Naive thymus-derived CD8-positive, alpha-beta T cell (primary cell): ENCODE data around the gene FAM209B. TPM values are rescaled to one million over a fixed set of nuclear protein-coding genes. Genes with fewer than 3 reads are reported as not detected.
"Not testable (repeated sequence)": the region's sequence is repeated elsewhere in the genome, so short reads cannot be mapped to it uniquely, and the experiment has no call there.

Experiments used
- ATAC-seq, 2 donors: fragments of 150-1000 bp; cut with Tn5 transposase in 1 of 2; sonication (Bioruptor Pico), chemical (Tn5 transposase) in 1 of 2; 1 replicate in 1 of 2; 2 replicates in 1 of 2; pipeline ENCODE4 v1.10.0; 2021; ENCODE audit warnings: mild to moderate bottlenecking in 2 of 2, moderate library complexity in 2 of 2
- POLR2A ChIA-PET: fragments of 350-600 bp; sonication (Branson Sonifier 250); formaldehyde crosslinking; loops from one replicate; lab custom pipeline; 2021; ENCODE audit warnings: antibody characterized with exemption; lab: Charles Lee
- DNase-seq, 10 donors: peaks; one replicate each; pipeline versions ENCODE4 v3.0.0 to v3.0.0-alpha.2; 2020 to 2022
- H3K27ac Mint-ChIP-seq, 10 donors: one replicate each; pipeline ENCODE4 v1.8.0; 2020 to 2022; ENCODE audit warnings: mild to moderate bottlenecking in 10 of 10, mixed read lengths in 10 of 10, moderate library complexity in 4 of 10, inconsistent platforms in 1 of 10
- H3K27me3 Mint-ChIP-seq, 5 donors: one replicate each; pipeline ENCODE4 v1.8.0; 2021 to 2022; ENCODE audit warnings: mixed read lengths in 5 of 5
- H3K36me3 Mint-ChIP-seq, 3 donors: one replicate each; pipeline ENCODE4 v1.8.0; 2020 to 2022; ENCODE audit warnings: mixed read lengths in 3 of 3, mild to moderate bottlenecking in 2 of 3, inconsistent platforms in 1 of 3
- H3K4me1 Mint-ChIP-seq, 4 donors: one replicate each; pipeline ENCODE4 v1.8.0; 2021 to 2022; ENCODE audit warnings: mixed read lengths in 4 of 4
- H3K4me3 Mint-ChIP-seq, 10 donors: one replicate each; pipeline ENCODE4 v1.8.0; 2020 to 2022; ENCODE audit warnings: mild to moderate bottlenecking in 10 of 10, mixed read lengths in 10 of 10, moderate library complexity in 6 of 10, inconsistent platforms in 1 of 10
- H3K9me3 Mint-ChIP-seq, 9 donors: one replicate each; pipeline ENCODE4 v1.8.0; 2020 to 2022; ENCODE audit warnings: mixed read lengths in 9 of 9, mild to moderate bottlenecking in 3 of 9, inconsistent platforms in 1 of 9, moderate library complexity in 1 of 9
- polyA plus RNA-seq, 3 donors: library from polyadenylated mRNA; unstranded; fragments of 300-500 nt; fragmentation: Illumina TruSeq; gene quantifications; one replicate each; pipeline ENCODE4 v1.2.3, GENCODE V29; 2021
- total RNA-seq, 8 experiments: library from RNA in 2 of 8; stranded (reverse) in 2 of 8; gene quantifications; one replicate each; pipeline ENCODE4 v1.2.3 and lab custom pipeline; 2021 to 2026

The FAM209B gene
- total RNA-seq (1 to 10 TPM; 4.4 to 5.2 TPM), polyA plus RNA-seq (1 to 10 TPM in 1 of 3 donors, not detected in 2; 1.7 TPM), total RNA-seq (lab: John Stamatoyannopoulos, UW) (0.67 to 2.1 (median 1.0) reads per million in 6 experiments)

- peaks cover 0 to 18% (median 9%) of the 10 kb centered on the region in 3 donors for H3K36me3 Mint-ChIP-seq
- H3K27ac Mint-ChIP-seq, H3K9me3 Mint-ChIP-seq, DNase-seq, H3K4me3 Mint-ChIP-seq, ATAC-seq, H3K27me3 Mint-ChIP-seq, H3K4me1 Mint-ChIP-seq: not testable (repeated sequence)
- POLR2A ChIA-PET = interaction anchor here (0.7 kb wide), 1 partner anchor 42 kb away, joined by 3 read pairs; no protein-coding TSS in a partner anchor
Observed at GRCh38 chr20:56532946-56533345, at the start of gene FAM209B. TSS of gene FAM209B (plus strand) at chr20:56533246. CDS start at chr20:56533342, 96 bp downstream.

- Mint-ChIP-seq H3K27ac (peak overlapping the region; percentile 82 to 94 (median 90)), H3K4me1 (peaks cover 30 to 58% (median 42%) of the 10 kb centered on the region in 4 donors)
Observed at GRCh38 chr20:56483970-56484369, 49.1 kb upstream of the FAM209B start.

GRCh38 chr20:56487216-56487615, 45.8 kb upstream of the FAM209B start:
- DNase-seq (no peak), ATAC-seq (no peak)
- Mint-ChIP-seq H3K36me3 (peaks cover 11 to 91% (median 22%) of the 10 kb centered on the region in 3 donors), H3K4me3 (no peak overlapping the region), H3K9me3 (no peaks in the 10 kb centered on the region), H3K27ac (peak overlapping the region in 2 of 10 donors; percentile 56 to 81), H3K4me1 (peaks cover 28 to 47% (median 32%) of the 10 kb centered on the region in 4 donors), H3K27me3 (no peaks in the 10 kb centered on the region)
- POLR2A ChIA-PET = no interaction called here

More at GRCh38 chr20:56483970-56484369, 49.1 kb upstream of the FAM209B start:
- Mint-ChIP-seq H3K4me3 (peak overlapping the region; percentile 63 to 88 (median 76)), H3K36me3 (peaks cover 18 to 94% (median 28%) of the 10 kb centered on the region in 3 donors), H3K9me3 (no peaks in the 10 kb centered on the region), H3K27me3 (no peaks in the 10 kb centered on the region)
- ATAC-seq (peak; percentile 63 to 80), DNase-seq (peak in 3 of 10 donors; percentile 3 to 38 (median 26))
- POLR2A ChIA-PET = interaction anchor here (0.7 kb wide), 1 partner anchor 24 kb away, joined by 3 read pairs; no protein-coding TSS in a partner anchor

- POLR2A ChIA-PET = no interaction called here
- no peak for DNase-seq
- H3K36me3 Mint-ChIP-seq = peaks cover 11 to 92% (median 22%) of the 10 kb centered on the region in 3 donors
- peak overlapping the region in 3 of 10 donors; percentile 24 to 81 (median 38) for H3K27ac Mint-ChIP-seq
- H3K27me3 Mint-ChIP-seq = no peaks in the 10 kb centered on the region
- no peak for ATAC-seq
- no peaks in the 10 kb centered on the region for H3K9me3 Mint-ChIP-seq
- no peak overlapping the region for H3K4me3 Mint-ChIP-seq
- peaks cover 18 to 37% (median 23%) of the 10 kb centered on the region in 4 donors for H3K4me1 Mint-ChIP-seq
Observed at GRCh38 chr20:56488566-56488965, 44.5 kb upstream of the FAM209B start.

GRCh38 chr20:56501116-56501515, 31.9 kb upstream of the FAM209B start:
- POLR2A ChIA-PET = no interaction called here
- H3K4me1 Mint-ChIP-seq = peaks cover 0 to 18% (median 8%) of the 10 kb centered on the region in 4 donors
- peaks cover 0 to 9% (median 0%) of the 10 kb centered on the region in 9 donors for H3K9me3 Mint-ChIP-seq
- no peaks in the 10 kb centered on the region for H3K27me3 Mint-ChIP-seq
- no peak overlapping the region for H3K27ac Mint-ChIP-seq
- no peak overlapping the region for H3K4me3 Mint-ChIP-seq
- H3K36me3 Mint-ChIP-seq = peaks cover 16 to 43% (median 24%) of the 10 kb centered on the region in 3 donors
- DNase-seq = no peak
- ATAC-seq = no peak

GRCh38 chr20:56503916-56504315, 29.1 kb upstream of the FAM209B start:
- Mint-ChIP-seq H3K27ac (peak overlapping the region in 4 of 10 donors; percentile 25 to 53 (median 49)), H3K4me1 (peaks cover 1 to 16% (median 8%) of the 10 kb centered on the region in 4 donors), H3K27me3 (no peaks in the 10 kb centered on the region), H3K9me3 (no peaks in the 10 kb centered on the region), H3K4me3 (no peak overlapping the region), H3K36me3 (peaks cover 0 to 29% (median 4%) of the 10 kb centered on the region in 3 donors)
- POLR2A ChIA-PET = no interaction called here
- no peak for ATAC-seq
- DNase-seq = no peak

- POLR2A ChIA-PET = no interaction called here
- Mint-ChIP-seq H3K4me1 (peaks cover 1 to 16% (median 8%) of the 10 kb centered on the region in 4 donors), H3K36me3 (peaks cover 0 to 32% (median 4%) of the 10 kb centered on the region in 3 donors), H3K27me3 (no peaks in the 10 kb centered on the region), H3K9me3 (no peaks in the 10 kb centered on the region), H3K4me3 (no peak overlapping the region), H3K27ac (peak overlapping the region in 5 of 10 donors; percentile 25 to 77 (median 53))
- ATAC-seq = peak; percentile 50 to 59
- peak in 5 of 10 donors; percentile 4 to 23 (median 17) for DNase-seq
Observed at GRCh38 chr20:56504373-56505005, 28.6 kb upstream of the FAM209B start.

- Mint-ChIP-seq H3K27me3 (no peaks in the 10 kb centered on the region), H3K4me1 (peaks cover 1 to 14% (median 8%) of the 10 kb centered on the region in 4 donors), H3K36me3 (peaks cover 0 to 24% (median 4%) of the 10 kb centered on the region in 3 donors), H3K9me3 (no peaks in the 10 kb centered on the region), H3K4me3 (no peak overlapping the region), H3K27ac (no peak overlapping the region)
- DNase-seq = no peak
- POLR2A ChIA-PET = no interaction called here
- no peak for ATAC-seq
Observed at GRCh38 chr20:56506103-56506502, 26.9 kb upstream of the FAM209B start.

GRCh38 chr20:56511926-56512325, 21.1 kb upstream of the FAM209B start:
- POLR2A ChIA-PET = interaction anchor here (0.6 kb wide), 1 partner anchor 56 kb away, joined by 3 read pairs; no protein-coding TSS in a partner anchor
- ATAC-seq (no peak), DNase-seq (no peak)
- Mint-ChIP-seq H3K9me3 (no peaks in the 10 kb centered on the region), H3K36me3 (peaks cover 0 to 60% (median 12%) of the 10 kb centered on the region in 3 donors), H3K4me1 (peaks cover 0 to 1% (median under 1%) of the 10 kb centered on the region in 4 donors), H3K27ac (peak overlapping the region in 1 of 10 donors; percentile 25), H3K4me3 (no peak overlapping the region), H3K27me3 (no peaks in the 10 kb centered on the region)

GRCh38 chr20:56513161-56514150, 19.6 kb upstream of the FAM209B start:
- no peak for ATAC-seq
- POLR2A ChIA-PET = no interaction called here
- Mint-ChIP-seq H3K27me3 (no peaks in the 10 kb centered on the region), H3K9me3 (peaks cover 0 to 5% (median 0%) of the 10 kb centered on the region in 9 donors), H3K36me3 (peaks cover 5 to 72% (median 28%) of the 10 kb centered on the region in 3 donors), H3K4me1 (no peaks in the 10 kb centered on the region), H3K4me3 (no peak overlapping the region), H3K27ac (peak overlapping the region in 2 of 10 donors; percentile 22 to 57)
- DNase-seq = no peak

- POLR2A ChIA-PET = no interaction called here
- Mint-ChIP-seq H3K36me3 (peaks cover 25 to 94% (median 59%) of the 10 kb centered on the region in 3 donors), H3K27ac (peak overlapping the region in 1 of 10 donors; percentile 40), H3K4me1 (no peaks in the 10 kb centered on the region), H3K9me3 (peaks cover 0 to 35% (median 16%) of the 10 kb centered on the region in 9 donors), H3K27me3 (no peaks in the 10 kb centered on the region), H3K4me3 (no peak overlapping the region)
- DNase-seq (no peak), ATAC-seq (no peak)
Observed at GRCh38 chr20:56516631-56517030, 16.4 kb upstream of the FAM209B start.

GRCh38 chr20:56517211-56517610, 15.8 kb upstream of the FAM209B start:
- POLR2A ChIA-PET = no interaction called here
- H3K36me3 Mint-ChIP-seq = peaks cover 27 to 95% (median 64%) of the 10 kb centered on the region in 3 donors
- H3K27ac Mint-ChIP-seq = peak overlapping the region in 1 of 10 donors; percentile 24

More at GRCh38 chr20:56517211-56517610, 15.8 kb upstream of the FAM209B start:
- no peak overlapping the region for H3K4me3 Mint-ChIP-seq
- DNase-seq = no peak
- H3K4me1 Mint-ChIP-seq = no peaks in the 10 kb centered on the region
- ATAC-seq = no peak
- peaks cover 0 to 40% (median 19%) of the 10 kb centered on the region in 9 donors for H3K9me3 Mint-ChIP-seq
- no peaks in the 10 kb centered on the region for H3K27me3 Mint-ChIP-seq
